MM.1S (cell line): Measurements from ENCODE around the gene CHAF1A.

Experiments
- DNase-seq: peaks from one replicate; pipeline ENCODE4 v3.0.0-alpha.2; 2015
- H2AFZ ChIP-seq: fragments of 300-600 bp; sonication (generic); 2 replicates; pipeline ENCODE4 v1.6.0; 2016; ENCODE audit warnings: antibody characterized with exemption, low read length
- H3F3A ChIP-seq: fragments of 300-600 bp; sonication (generic); 2 replicates; pipeline ENCODE4 v1.6.1; 2016; ENCODE audit warnings: mild to moderate bottlenecking, antibody characterized with exemption, low read length, moderate library complexity, mixed read lengths; ENCODE audit not compliant: insufficient read depth
- H3K27ac ChIP-seq: fragments of 300-600 bp; sonication (generic); 2 replicates; pipeline ENCODE4 v1.5.1; 2016; ENCODE audit warnings: mild to moderate bottlenecking, low read length
- H3K27me3 ChIP-seq: fragments of 300-600 bp; sonication (generic); replicated peaks from 2 replicates; pipeline ENCODE4 v1.6.0; 2016; ENCODE audit warnings: low read length; ENCODE audit not compliant: insufficient read depth
- H3K36me3 ChIP-seq: fragments of 300-600 bp; sonication (generic); replicated peaks from 2 replicates; pipeline ENCODE4 v1.6.1; 2016; ENCODE audit warnings: mild to moderate bottlenecking, low read length, mixed read lengths; ENCODE audit not compliant: insufficient read depth
- H3K4me1 ChIP-seq: fragments of 300-600 bp; sonication (generic); 2 replicates; pipeline ENCODE4 v1.6.1; 2016; ENCODE audit warnings: low read length, mixed read lengths
- H3K4me2 ChIP-seq: fragments of 300-600 bp; sonication (generic); 2 replicates; pipeline ENCODE4 v1.6.0; 2016; ENCODE audit warnings: low read depth, low read length
- H3K4me3 ChIP-seq: fragments of 300-600 bp; sonication (generic); 2 replicates; pipeline ENCODE4 v1.5.1; 2016; ENCODE audit warnings: low read length, mixed read lengths
- H3K79me2 ChIP-seq: fragments of 300-600 bp; sonication (generic); 2 replicates; pipeline ENCODE4 v1.6.1; 2016; ENCODE audit warnings: mixed run types, low read length, mixed read lengths
- H3K9ac ChIP-seq: fragments of 300-600 bp; sonication (generic); 2 replicates; pipeline ENCODE4 v1.6.1; 2016; ENCODE audit warnings: low read length, mixed read lengths
- H3K9me2 ChIP-seq: fragments of 300-600 bp; sonication (generic); replicated peaks from 2 replicates; pipeline ENCODE4 v1.6.1; 2016; ENCODE audit warnings: mild to moderate bottlenecking, low read length, mixed read lengths; ENCODE audit not compliant: insufficient read depth
- H3K9me3 ChIP-seq: fragments of 300-600 bp; sonication (generic); replicated peaks from 2 replicates; pipeline ENCODE4 v1.6.1; 2016; ENCODE audit warnings: mild to moderate bottlenecking, low read length, mixed read lengths; ENCODE audit not compliant: insufficient read depth
- H4K20me1 ChIP-seq: fragments of 300-600 bp; sonication (generic); 2 replicates; pipeline ENCODE4 v1.6.1; 2016; ENCODE audit warnings: mild to moderate bottlenecking, low read length, moderate library complexity, mixed read lengths; ENCODE audit not compliant: insufficient read depth
- CTCF ChIP-seq: fragments of 300-600 bp; sonication (generic); IDR thresholded peaks from 2 replicates; pipeline ENCODE4 v1.5.1; 2016; ENCODE audit warnings: antibody characterized with exemption, low read length, mixed read lengths
- EZH2 ChIP-seq: fragments of 300-600 bp; sonication (generic); optimal IDR thresholded peaks from 2 replicates; pipeline ENCODE3; 2017; ENCODE audit warnings: low read depth, mild to moderate bottlenecking, antibody characterized with exemption, low read length, mixed read lengths
- EZH2phosphoT487 ChIP-seq: fragments of 300-600 bp; sonication (generic); IDR thresholded peaks from 2 replicates; pipeline ENCODE4 v1.6.1; 2018; ENCODE audit warnings: antibody characterized with exemption, low read length

CHAF1A gene

DNA sequence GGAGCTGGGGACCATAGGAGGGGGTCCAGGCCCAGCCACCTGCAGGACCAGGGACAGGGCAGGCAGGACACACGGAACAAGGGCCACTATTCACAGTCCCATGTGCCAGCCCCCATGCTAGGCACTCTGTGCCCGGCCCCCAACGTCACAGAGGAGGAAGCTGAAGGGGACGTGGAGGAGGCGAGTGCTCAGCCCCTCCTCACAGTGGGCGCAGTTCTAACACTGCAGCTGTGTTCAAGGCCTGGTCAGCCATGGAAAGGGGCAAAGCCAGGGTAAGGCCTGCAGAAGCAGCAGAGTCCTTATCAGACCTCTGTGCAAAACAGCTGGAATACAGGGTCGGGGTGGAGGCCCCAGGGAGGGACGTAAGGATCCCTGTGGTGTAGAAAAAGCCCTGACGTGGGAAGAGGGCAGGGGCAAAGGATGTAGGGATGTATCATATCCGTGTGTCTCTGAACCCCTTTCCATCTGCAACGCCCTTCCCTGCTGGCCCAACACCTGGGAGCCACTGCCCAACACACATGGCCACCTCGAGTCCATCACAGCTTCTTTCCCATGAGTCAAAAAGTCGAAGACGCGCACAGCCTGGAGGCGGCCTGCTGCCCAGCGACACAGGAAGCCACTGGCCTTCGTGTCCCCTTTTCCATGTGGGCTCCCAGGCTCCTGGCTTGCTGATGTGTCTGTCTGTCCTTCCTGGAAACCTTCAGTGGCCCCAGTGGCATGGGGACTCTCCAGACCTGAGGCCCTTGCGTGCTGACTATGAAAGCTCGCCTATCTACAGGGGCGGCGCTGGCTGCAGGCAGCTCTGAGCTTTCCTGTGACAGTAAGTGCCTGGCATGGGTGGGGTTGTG lies 30.1 kb upstream of the CHAF1A start:
- no peak overlapping the region for H2AFZ ChIP-seq
- peaks cover 86% of the 10 kb centered on the region for H3K79me2 ChIP-seq
- no peak overlapping the region for H3K9ac ChIP-seq
- no peak for DNase-seq
- no peaks in the 10 kb centered on the region for H3K36me3 ChIP-seq
- no peak overlapping the region for H3K4me2 ChIP-seq
- H3K27ac ChIP-seq, result no peak overlapping the region
- TF ChIP-seq EZH2 (no peak), EZH2phosphoT487 (no peak), CTCF (no peak)
- H3K4me1 ChIP-seq, result peaks cover 29% of the 10 kb centered on the region
- peaks cover 7% of the 10 kb centered on the region; the same call in 1 of the 2 replicates for H4K20me1 ChIP-seq
- no peak overlapping the region for H3K4me3 ChIP-seq
- H3K9me3 ChIP-seq, result no peaks in the 10 kb centered on the region
- H3K9me2 ChIP-seq, result no peaks in the 10 kb centered on the region
- no peaks in the 10 kb centered on the region for H3K27me3 ChIP-seq
- H3F3A ChIP-seq, result peaks cover 22% of the 10 kb centered on the region

DNA sequence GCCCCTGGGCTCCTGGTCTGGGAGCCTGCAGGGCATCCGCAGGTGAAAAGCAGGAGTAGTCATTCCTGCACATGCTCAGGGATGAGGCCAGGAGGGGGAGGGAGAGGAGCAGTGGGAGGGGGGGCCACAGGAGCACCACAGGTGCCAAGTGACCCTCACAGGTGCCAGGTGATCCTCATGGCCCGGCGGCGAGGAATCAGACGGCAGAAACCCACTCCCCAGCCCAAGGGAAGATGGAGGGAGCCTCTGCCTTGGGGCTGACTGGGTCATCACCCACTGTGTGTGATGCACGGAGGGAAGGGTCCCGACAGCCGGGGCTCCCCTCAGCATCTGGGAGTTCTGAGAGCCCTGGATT lies 29.4 kb upstream of the CHAF1A start:
- H3K4me1 ChIP-seq, result peaks cover 29% of the 10 kb centered on the region
- H3K36me3 ChIP-seq, result no peaks in the 10 kb centered on the region
- H3K4me3 ChIP-seq, result no peak overlapping the region
- H2AFZ ChIP-seq, result no peak overlapping the region
- H3K9me2 ChIP-seq, result no peaks in the 10 kb centered on the region
- no peak overlapping the region for H3K4me2 ChIP-seq
- DNase-seq, result no peak
- no peaks in the 10 kb centered on the region for H3K27me3 ChIP-seq
- peaks cover 22% of the 10 kb centered on the region for H3F3A ChIP-seq
- no peak overlapping the region for H3K9ac ChIP-seq
- H3K79me2 ChIP-seq, result peaks cover 86% of the 10 kb centered on the region
- no peak for TF ChIP-seq EZH2phosphoT487
- no peak for TF ChIP-seq CTCF
- no peak for TF ChIP-seq EZH2
- H3K9me3 ChIP-seq, result no peaks in the 10 kb centered on the region
- H4K20me1 ChIP-seq, result peaks cover 12% of the 10 kb centered on the region
- no peak overlapping the region for H3K27ac ChIP-seq

DNA sequence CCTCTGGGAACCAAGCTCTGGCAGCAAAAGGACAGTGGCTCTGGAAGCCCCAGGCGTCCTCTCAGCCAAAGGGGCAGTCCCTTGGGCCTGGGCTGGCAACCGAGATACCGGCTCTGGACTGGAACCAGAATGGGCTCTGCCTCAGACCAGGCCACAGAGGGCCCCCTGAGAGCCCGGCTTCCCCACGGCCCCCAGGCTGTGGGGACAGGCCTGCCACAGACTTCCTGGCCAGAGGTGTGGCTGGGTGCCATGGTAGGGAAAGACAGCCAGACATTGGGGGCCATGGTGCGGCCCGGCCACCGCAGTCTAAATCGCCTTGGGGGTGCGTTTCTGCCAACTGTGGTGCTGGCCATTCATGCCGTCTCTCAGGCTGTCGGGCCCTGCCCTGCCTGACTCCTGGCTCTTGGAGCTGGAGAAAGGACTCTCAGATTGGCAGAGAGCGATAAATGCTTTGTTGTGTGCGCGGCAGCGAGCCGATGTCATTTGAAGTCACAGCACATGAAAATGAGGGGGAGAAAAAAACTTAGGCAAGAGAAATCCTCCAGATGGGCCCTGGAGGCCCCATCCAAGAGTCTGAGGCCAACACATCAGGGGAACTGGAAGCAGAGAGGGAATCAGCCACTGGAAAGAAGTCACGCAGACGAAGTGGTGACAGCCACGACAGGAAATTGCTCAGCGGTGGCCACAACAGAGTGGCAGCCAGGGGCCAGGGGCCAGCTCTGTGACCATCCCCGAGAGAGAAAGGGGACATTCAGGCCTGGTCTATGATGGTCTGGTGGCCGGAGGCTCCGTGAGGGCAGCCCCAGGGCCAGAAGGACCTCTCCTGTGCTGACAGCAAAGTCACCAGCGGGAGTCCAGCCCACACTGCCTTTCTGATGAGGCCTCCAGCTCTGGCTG lies 28.6 kb upstream of the CHAF1A start:
- no peaks in the 10 kb centered on the region for H3K9me2 ChIP-seq
- H4K20me1 ChIP-seq, result peaks cover 12% of the 10 kb centered on the region
- H3K4me2 ChIP-seq, result no peak overlapping the region
- H2AFZ ChIP-seq, result no peak overlapping the region
- no peak overlapping the region for H3K4me3 ChIP-seq
- H3K36me3 ChIP-seq, result no peaks in the 10 kb centered on the region
- H3F3A ChIP-seq, result peaks cover 19% of the 10 kb centered on the region
- H3K79me2 ChIP-seq, result peaks cover 88% of the 10 kb centered on the region
- H3K9me3 ChIP-seq, result no peaks in the 10 kb centered on the region
- H3K27me3 ChIP-seq, result no peaks in the 10 kb centered on the region
- no peak overlapping the region for H3K9ac ChIP-seq
- TF ChIP-seq CTCF (no peak), EZH2phosphoT487 (no peak)
- DNase-seq, result no peak
- H3K4me1 ChIP-seq, result peaks cover 24% of the 10 kb centered on the region
- H3K27ac ChIP-seq, result no peak overlapping the region
